C4-2B (cell line): Measurements from ENCODE around the gene COBL.

ENCODE experiments used
- ZFX ChIP-seq: fragments of 450-650 bp; IDR thresholded peaks from 2 replicates; pipeline ENCODE4 v1.6.1; 2017
- TF ChIP-seq, protein P1 (sequence below): fragments of 450-650 bp; conservative IDR thresholded peaks from 2 replicates; pipeline ENCODE4 v1.5.1; 2017; ENCODE audit warnings: mild to moderate bottlenecking

DNA sequence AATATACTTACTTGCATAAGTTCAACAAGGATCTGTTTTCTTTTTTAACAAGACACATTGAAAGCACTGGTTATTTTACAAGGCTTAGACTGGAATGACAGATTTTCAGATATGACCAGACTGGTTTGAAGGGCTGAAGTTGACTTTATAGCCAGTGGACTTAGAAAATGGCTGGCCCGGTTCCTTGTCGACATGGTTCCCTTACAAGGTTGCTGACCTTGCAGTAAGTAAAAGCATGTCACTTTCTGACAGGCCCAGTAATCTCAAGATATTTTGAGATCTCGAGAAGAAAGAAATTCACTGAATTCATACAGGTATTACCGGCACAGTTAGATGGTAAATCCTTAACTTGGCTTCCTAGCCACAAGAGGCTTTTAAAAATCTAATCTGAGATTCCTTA is 136.5 kb downstream of the COBL start:
- TF ChIP-seq, protein P1, sequence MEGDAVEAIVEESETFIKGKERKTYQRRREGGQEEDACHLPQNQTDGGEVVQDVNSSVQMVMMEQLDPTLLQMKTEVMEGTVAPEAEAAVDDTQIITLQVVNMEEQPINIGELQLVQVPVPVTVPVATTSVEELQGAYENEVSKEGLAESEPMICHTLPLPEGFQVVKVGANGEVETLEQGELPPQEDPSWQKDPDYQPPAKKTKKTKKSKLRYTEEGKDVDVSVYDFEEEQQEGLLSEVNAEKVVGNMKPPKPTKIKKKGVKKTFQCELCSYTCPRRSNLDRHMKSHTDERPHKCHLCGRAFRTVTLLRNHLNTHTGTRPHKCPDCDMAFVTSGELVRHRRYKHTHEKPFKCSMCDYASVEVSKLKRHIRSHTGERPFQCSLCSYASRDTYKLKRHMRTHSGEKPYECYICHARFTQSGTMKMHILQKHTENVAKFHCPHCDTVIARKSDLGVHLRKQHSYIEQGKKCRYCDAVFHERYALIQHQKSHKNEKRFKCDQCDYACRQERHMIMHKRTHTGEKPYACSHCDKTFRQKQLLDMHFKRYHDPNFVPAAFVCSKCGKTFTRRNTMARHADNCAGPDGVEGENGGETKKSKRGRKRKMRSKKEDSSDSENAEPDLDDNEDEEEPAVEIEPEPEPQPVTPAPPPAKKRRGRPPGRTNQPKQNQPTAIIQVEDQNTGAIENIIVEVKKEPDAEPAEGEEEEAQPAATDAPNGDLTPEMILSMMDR: no peak
- no peak for TF ChIP-seq ZFX
